T47D (cell line): ENCODE data around the gene AFF3.

Source experiments
- DNase-seq, 2 experiments: peaks; one replicate each; pipeline versions ENCODE4 v3.0.0 to v3.0.0-alpha.2; 2011 to 2012; ENCODE audit warnings: low read depth in 1 of 2, low spot score in 1 of 2
- JUND ChIP-seq: IDR thresholded peaks from 2 replicates; pipeline ENCODE4 v1.6.1; 2012; ENCODE audit warnings: low read depth
- in situ Hi-C: cut with HindIII; loops from 2 replicates; pipeline ENCODE4 v1.10.0; 2016; ENCODE audit warnings: low sequenced_read_pairs, low pct_unique_long_range_greater_than_20kb

Gene AFF3

DNA sequence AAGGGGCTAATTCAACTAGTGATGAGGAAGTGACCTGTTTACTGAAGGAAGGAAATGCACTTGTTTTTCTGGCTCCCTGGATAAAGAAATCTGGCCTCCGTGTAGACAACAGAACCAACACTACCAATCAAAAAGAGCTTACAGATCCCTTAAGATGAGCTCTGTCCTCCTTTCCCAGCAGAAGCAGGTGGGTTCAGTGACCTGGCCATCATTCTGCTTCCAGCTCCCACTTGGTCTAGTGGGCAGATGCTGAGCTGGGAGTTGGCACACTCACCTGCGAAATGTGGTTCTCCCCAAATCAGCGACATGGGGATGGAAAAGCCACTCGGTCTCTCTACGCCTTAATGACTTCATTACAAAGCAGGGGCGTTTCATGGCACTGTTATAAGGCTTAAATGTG, 132.6 kb downstream of the AFF3 start:
- in situ Hi-C loops, result no loop called here
- no peak for TF ChIP-seq JUND
- no peak for DNase-seq

DNA sequence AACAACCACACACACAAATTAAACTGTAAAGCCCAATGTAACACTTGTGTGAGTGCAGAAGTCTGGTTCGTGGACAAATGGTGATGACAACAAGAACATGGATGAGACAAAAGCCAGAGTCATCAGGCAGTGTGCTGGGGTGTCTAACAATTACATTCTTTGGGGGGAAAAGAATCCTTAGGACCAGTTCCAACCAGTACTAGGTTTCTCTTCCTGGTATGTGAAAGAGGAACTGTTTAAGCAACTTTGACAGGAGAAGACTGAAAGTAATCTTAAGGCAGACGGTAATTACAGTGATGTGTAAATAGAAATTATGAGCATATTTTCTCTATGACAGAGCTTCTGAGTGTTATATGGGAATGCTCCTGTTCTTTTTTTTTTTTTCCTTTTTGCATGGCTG, 133.4 kb downstream of the AFF3 start:
- peak in 1 of 2 experiments; percentile 33 for DNase-seq
- in situ Hi-C loops, result no loop called here
- no peak for TF ChIP-seq JUND

DNA sequence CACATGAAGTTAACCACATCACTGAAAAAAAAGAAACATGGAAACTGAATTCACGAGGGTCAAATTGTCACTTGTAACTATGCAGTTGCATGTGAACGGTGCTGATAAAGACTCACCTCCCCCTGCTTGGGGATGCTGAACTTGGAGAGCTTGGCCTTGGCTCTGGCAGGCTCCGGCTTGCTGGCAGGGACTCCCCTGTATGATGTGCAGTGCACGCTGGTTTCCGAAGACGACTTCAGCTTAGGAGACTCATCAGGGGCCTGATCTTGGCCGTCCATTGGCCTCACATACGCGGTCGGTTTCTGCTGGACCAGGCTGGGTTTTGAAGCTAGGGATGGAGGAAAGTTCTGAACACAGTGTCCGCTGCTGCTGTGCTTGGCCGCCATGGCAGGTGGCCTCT, 135.9 kb downstream of the AFF3 start:
- in situ Hi-C loops, result no loop called here
- no peak for DNase-seq
- no peak for TF ChIP-seq JUND

DNA sequence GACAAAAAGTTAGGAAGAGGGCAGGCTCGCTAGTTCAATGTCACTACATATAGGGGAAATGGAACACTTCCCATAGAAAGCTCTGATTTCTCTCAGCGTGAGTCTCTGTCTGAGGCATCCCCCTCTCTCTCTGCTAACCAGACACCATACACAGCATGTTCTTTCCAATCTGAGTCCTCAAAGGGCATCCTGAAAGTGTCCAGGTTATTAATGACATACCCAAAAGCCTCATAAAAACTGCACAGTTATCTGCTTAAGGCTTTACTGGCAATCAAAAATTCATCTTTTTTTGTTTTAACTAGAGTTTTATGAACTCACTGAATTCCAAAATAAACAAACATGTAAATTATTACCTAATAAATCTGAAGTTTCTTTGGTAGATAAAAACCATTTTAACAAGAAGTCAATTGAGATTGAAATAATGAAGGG, 137.4 kb downstream of the AFF3 start:
- in situ Hi-C loops, result no loop called here
- no peak for TF ChIP-seq JUND
- DNase-seq, result no peak

DNA sequence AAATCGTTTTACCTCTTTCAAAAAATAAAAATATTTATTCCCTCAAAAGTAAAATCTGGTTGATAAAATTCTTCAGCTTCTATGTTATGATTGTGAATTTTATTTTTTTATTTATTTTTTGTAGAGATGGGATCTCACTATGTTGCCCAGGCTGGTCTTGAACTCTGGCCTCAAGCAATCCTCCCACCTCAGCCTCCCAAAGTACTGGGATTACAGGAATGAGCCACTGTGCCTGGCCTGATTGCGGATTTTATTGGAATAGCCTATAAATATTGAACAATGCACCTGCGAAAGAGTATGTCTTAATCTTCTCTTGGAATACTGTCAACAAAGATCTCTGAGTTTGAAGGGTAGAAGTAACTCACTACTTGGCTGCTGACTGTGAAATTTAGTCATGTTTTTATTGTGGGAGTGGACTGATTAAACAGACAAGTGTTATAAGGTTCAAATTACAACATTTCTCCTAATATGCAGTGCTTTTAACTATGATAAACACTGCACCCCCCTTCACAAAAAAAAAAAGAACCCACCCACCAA, 138.0 kb downstream of the AFF3 start:
- in situ Hi-C loops, result no loop called here
- TF ChIP-seq JUND, result no peak
- no peak for DNase-seq

DNA sequence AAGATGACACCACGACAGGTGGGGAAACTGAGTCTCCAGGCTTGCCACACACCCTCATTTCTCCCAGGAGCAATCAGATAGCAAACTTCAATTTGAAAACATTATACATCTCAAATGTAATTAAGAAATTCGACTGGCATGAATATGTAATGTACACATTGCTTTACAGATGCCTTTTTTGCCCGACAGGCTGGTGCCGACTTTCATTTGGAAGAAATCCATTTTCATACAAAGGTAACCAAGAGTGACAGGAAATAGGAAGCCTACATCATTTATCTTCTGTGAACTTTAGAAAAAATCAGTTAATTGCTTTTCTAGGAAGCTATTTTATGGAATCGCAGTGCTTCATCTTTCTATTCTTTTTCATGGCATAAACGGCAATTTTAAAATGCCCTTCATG, 140.3 kb downstream of the AFF3 start:
- in situ Hi-C loops, result no loop called here
- no peak for DNase-seq
- no peak for TF ChIP-seq JUND

DNA sequence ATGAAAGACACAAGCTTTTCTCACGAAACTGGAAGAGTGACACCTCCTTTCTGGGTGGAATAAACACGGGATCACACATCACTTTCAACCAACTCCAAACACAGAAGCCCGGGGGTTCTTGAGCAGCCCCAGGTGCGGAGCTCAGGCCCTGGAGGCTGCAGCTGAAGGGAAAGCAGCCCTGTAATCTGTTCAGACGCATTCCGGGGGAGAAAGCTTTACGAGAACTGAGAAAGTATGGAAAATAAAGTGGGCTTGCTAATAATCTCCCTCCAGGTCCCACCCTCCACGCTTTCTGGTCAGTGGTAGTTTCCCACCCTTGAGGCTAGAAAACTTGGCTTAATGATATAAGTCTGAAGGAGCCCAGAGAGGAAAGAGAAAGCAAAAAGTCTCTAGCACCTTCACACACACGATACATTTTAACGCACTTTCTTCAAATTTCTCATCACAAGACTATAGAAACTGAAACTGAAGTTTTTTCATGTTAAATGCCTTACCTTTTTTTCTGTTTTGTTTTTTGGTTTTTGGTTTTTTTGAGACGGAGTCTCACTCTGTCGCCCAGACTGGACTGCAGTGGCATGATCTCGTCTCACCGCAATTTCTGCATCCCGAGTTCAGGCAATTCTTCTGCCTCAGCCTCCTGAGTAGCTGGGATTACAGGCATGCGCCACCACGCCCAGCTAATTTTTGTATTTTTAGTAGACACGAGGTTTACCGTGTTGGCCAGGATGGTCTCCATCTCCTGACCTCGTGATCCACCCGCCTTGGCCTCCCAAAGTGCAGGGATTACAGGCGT, 141.3 kb downstream of the AFF3 start:
- in situ Hi-C loops, result no loop called here
- no peak for TF ChIP-seq JUND
- no peak for DNase-seq

DNA sequence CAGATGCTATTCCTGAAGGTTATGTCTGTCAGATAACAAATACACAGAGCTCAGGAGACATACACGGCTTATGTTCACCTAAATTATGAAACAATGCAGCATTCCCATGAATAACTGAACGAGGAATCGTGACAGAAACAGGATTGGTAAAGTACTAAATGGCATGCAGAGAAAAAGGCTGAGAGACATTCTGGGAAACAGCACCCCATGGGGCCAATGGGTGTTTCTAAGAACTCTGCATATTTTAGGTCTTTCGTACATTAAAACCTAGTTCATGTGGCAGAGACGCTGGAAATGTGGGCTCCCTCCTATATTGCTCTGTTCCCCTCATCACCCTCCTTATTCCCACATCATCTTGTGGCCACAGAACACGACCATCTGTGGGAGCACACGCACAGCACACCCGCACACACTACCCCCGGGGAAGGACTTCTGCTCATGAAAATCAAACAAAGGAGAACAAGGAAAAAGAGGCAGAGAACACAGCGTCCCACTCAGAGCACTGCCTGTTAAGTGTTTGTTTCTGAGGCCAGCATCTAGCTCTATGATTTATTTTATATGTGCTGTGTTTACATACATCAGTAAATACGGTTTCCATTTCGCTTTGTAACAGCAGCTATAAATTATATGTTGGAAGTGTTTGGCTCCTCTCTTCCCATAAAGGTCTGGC, 143.6 kb downstream of the AFF3 start:
- DNase-seq, result no peak
- no peak for TF ChIP-seq JUND
- in situ Hi-C loops, result no loop called here

DNA sequence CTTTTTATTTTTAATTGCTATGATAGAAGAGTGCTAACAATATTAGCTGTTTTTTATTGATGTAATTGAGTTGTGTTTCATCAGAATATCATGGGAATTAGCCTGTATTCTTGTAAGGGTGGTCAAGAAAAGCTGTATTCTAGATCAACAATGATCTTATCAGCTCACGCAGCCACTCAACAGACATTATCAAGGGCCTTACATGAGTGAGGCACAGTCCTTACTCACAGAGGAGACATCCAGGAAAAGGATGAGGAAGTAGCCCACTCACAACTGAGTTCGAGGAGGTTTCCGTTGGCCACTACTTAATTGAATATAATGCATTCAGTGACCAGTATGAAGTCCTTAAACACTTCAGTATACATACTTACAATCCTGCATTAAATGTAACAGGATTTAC, 152.5 kb downstream of the AFF3 start:
- in situ Hi-C loops, result no loop called here
- no peak for DNase-seq
- no peak for TF ChIP-seq JUND

DNA sequence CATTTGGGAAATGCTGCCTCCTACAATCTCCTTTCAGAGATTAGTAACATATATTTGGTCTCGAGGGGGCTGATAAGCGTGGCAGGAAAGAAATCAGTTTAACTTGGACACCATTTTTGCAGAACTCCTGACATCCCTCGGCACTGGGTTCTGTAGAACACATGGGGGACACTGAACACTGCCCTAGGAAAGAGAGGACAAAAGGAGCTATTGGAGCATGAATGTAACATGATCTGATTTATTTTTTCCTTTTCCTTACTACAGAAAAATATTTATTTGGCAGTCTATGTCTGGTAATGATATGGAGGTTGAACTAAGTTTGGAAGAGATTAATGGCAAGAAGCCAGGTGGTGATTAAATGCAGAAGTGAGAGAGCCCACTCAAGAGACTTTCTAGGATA, 153.8 kb downstream of the AFF3 start:
- no peak for DNase-seq
- no peak for TF ChIP-seq JUND
- in situ Hi-C loops, result no loop called here

DNA sequence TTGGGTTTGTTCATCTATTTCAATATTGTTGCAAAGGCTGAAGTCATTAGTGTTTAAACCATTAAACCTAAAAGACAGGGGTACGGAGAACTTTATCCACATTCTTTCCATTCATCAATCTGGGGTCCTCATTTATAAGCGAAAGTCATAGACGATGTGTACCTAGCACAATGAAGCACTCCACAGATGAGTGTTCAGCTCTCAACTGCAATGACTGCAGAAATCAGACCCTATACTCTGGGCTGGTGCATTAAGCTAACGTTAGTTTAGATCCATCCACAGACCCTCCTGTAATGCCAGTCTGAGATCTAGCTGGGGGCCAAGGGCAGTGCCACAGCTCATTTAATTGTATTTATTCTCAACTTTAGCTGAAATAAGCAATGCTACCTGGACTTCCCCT, 155.2 kb downstream of the AFF3 start:
- no peak for TF ChIP-seq JUND
- DNase-seq, result no peak
- in situ Hi-C loops, result no loop called here

DNA sequence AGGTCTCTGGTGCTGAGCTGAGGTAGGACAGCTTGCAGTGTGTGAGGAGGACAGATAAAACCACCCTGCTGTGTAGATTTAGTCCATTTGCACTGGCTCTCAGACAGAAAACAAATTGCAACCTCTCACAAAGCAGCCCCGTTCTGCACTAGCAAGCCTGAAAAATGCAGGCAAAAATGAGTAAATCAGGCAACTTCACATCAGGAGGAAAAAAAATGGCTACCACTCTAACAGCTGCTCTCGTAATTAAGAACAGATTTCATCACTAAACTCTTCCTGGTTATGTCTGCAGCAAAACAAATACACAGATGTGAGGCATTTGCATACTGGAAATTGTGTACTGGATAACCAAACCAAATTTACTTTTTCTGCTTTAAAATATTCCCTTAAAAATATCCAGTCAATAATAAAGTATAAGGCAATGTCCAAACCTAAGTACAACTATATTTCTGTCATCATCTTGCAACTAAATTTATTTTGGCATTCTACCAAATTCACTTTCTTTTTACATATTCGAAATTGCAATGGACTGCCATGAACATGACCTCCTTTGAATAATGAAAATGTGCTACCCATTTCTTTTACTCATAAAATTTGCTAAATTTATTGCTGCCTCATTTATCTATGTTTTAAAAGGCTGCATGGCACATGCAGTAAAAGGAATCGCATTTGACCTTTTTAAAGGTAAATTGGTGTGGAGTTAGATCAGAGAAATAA, 157.4 kb downstream of the AFF3 start:
- TF ChIP-seq JUND, result no peak
- DNase-seq, result no peak
- in situ Hi-C loops, result no loop called here

DNA sequence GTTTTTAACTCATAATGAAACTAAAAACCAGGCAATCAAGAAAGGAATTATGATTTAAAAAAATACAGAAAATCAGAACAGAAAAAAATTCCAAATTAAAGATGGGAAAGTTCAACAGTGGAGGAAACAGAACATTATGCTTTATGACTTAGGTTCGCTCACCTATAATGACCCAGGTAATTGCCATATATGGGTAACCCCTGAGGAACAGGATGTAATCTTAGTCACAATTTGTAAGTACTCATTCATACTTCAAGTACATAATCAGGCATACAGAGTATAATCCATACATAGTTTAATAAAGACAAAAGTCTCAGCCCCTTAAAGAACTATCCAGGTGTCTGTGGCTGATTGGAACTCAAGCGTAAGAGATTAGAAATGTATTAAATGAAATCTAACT, 159.6 kb downstream of the AFF3 start:
- DNase-seq, result no peak
- TF ChIP-seq JUND, result no peak
- in situ Hi-C loops, result no loop called here
